ENCODE measurements around the gene ALK. TPM values are rescaled to one million over a fixed set of nuclear protein-coding genes. Genes with fewer than 3 reads are reported as not detected.

The ALK gene
- total RNA-seq, 1 donor from 2014 or later: not detected

- DNase-seq (no peak), ATAC-seq (no peak)
- intact Hi-C loops (cut with micrococcal nuclease): no loop called here
These were observed 531.2 kb downstream of the ALK start for GRCh38 chr2:29390136-29390535.

GRCh38 chr2:29389686-29390085 is 531.7 kb downstream of the ALK start:
- no peak for DNase-seq
- no peak for ATAC-seq
- intact Hi-C loops (cut with micrococcal nuclease): no loop called here

DNA sequence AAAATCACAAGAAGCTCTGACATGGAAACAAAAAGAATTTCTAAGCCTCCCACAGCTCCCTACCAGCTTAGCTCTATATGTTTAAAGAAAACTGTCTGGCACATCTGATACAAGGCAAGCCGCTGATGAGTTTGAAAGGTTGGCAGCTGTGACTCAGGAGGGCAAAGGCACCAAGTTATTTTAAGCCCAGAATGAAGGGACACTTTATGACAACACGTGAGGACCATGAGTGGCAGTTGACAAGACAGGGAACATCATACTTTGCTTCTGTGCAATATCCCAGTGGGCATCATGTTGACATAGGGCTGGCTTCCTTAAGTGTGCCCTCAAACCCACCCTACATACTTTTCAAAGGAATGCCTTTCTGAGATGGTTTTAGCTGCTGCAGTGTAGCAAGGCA is 533.3 kb downstream of the ALK start:
- ATAC-seq: peak; percentile 77
- no peak for DNase-seq
- intact Hi-C loops (cut with micrococcal nuclease): no loop called here

DNA sequence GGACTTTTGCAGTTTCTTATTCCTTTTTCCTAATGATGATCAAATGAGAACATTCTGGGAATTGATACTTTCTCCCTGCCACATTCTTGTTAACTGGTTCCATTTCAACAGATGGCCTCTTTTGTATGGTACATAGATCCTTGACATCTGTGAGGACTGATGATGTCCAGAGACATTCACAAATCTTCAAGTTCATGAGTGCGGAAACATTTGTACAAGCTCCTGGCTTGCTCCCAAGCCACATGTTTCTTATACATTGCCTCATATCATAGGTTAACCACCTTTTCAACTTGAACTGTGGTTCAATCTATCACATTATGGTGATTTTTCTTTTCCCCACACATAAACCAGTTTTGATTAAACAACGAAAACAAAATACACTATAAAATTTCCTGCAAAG is 538.9 kb downstream of the ALK start:
- intact Hi-C loops (cut with micrococcal nuclease): no loop called here
- ATAC-seq (no peak), DNase-seq (no peak)

- ATAC-seq: no peak
- no peak for DNase-seq
- intact Hi-C loops (cut with micrococcal nuclease): no loop called here
These were observed 543.6 kb downstream of the ALK start for GRCh38 chr2:29377788-29378187.

DNA sequence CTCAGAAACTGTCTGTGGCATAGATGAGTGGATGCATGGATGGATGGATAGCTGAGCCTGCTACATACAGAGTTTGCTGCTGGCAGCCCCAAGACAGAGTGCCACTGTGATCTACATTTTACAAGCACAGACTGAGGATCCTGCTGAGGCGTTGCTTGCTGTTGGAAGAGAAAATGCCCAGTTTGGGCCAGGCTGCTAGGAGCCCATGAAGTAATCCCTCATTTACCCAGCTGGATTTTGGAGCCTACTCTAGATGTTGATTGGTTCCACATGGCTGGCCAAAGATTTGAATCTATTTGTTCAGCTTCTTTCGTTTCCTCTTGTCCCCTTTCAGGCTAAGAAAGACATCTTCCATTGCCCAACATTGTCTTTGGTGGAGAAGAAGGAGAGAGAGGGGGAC is 544.8 kb downstream of the ALK start:
- intact Hi-C loops (cut with micrococcal nuclease): no loop called here
- ATAC-seq: no peak

DNA sequence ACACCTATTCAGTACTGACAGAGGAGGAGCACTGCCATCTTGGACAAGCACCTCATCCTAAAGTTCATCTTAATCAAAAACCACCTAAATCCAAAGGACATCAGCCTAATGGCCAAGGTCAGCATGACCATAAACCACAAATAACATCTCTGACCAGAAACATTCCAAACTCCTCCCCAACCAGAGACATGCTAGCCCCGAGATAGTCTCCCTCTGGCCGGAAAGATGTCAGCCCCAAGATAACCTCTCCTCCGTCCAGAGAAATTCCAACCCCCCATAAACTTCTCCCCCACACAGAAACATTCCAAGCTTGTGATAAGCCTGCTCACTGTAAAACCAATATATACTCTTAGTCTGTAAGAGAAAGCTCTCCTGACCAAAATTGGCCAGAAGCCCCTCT is 545.5 kb downstream of the ALK start:
- DNase-seq (no peak), ATAC-seq (no peak)
- intact Hi-C loops (cut with micrococcal nuclease): no loop called here

More for the DNA sequence above, 544.8 kb downstream of the ALK start:
- no peak for DNase-seq

DNA sequence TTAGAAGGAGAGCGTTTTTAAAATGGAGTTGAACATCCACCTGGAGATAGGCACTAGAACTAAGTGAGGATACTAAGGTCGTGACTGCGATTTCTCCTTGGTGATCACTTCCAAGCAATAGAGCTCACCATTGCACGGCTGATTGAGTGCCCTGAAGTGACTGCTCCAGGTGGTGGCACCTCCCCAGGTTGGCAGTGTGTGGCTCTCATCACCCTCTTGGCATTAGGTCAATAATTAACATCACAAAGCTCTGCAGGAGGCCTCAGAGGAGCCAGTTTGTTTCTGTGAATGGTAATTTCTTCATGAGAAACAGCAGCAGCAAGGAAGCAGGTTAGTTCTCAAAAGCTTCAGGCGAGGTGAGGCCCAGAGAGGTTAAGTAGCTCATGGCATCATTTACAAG is 546.6 kb downstream of the ALK start:
- no peak for DNase-seq
- no peak for ATAC-seq
- intact Hi-C loops (cut with micrococcal nuclease): no loop called here

- intact Hi-C loops (cut with micrococcal nuclease): no loop called here
- no peak for DNase-seq
- ATAC-seq: no peak
These were observed 547.5 kb downstream of the ALK start for GRCh38 chr2:29373870-29374269.

GRCh38 chr2:29372185-29372584 is 549.2 kb downstream of the ALK start:
- intact Hi-C loops (cut with micrococcal nuclease): no loop called here
- DNase-seq (no peak), ATAC-seq (no peak)

DNA sequence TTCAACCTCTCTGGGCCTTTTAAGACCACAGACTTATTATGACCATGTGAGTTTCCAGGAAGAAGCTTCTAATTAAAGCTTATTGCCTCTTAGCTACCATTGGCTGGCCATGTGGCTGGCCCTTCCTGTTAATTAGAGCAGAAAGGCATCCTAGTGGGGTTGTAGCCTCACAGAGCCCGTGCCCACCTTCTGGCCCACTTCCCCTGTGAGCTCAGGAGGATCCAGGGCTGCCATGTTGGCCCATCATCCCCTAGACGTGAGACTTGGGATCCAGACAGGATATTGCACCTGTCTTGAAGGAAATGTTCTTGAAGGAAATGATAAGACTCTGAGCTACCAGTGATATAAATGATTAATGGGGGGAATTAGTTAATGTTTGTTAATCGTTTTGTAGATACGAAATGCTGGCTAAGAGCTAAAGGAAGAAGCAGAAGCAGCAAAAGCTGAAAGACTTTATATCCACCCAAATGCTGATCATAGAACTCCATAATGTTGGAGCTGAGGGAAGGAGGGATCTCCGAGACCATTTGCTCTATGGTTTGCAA is 550.7 kb downstream of the ALK start:
- ATAC-seq: no peak
- no peak for DNase-seq
- intact Hi-C loops (cut with micrococcal nuclease): no loop called here

DNA sequence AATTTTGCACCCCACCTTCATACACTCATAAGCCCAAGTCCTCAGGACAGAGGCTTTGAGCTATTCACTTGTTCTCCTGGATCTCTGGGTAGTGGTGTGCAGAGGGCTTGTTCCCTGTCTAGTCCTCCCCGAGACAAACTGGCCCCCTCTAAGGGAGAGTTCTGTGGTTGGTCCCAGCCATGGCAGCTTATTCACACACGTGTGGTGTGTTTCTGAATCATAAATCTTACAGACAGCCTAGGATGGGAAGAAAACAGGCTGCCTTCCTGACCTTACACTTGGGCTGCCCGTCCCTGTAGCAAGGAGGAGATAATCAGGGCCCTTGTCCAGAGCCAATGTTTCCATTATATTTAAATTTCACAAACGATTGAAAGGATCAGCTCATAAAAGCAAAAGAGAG is 551.2 kb downstream of the ALK start:
- DNase-seq: no peak
- ATAC-seq: no peak
- intact Hi-C loops (cut with micrococcal nuclease): no loop called here

GRCh38 chr2:29368659-29369040 is 552.7 kb downstream of the ALK start:
- no peak for DNase-seq
- no peak for ATAC-seq
- intact Hi-C loops (cut with micrococcal nuclease): no loop called here

DNA sequence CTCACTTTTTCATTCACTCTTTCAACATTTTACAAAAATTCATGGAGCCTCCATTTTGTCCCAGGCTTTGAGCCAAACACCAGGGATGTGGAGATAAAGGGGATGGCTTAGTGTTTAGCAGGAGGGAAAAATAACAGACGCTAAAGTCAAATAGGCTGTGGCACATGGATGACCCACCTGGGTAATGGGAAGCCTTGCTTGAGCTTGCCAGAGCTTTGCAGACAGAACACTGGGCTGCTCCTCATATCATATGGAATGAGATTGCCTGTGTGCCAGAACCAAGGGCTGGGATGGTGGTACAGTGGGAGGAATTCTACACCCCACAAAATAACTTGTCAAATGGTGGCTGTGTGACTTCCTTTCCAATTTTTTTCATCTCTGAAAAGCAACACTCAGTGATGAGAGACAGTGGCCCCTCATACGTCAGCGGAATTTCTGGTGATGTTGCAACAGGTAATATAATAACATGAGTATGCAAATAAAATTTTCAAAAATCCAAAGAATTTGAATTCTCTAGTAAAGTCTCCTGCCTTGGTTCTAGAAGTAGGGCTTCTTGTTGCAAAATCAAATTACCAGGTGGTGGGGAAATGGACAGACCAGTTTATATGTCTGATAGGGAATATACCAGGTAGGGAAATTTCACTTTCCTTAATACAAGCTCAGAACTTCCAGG is 553.3 kb downstream of the ALK start:
- no peak for DNase-seq
- intact Hi-C loops (cut with micrococcal nuclease): no loop called here
- no peak for ATAC-seq

DNA sequence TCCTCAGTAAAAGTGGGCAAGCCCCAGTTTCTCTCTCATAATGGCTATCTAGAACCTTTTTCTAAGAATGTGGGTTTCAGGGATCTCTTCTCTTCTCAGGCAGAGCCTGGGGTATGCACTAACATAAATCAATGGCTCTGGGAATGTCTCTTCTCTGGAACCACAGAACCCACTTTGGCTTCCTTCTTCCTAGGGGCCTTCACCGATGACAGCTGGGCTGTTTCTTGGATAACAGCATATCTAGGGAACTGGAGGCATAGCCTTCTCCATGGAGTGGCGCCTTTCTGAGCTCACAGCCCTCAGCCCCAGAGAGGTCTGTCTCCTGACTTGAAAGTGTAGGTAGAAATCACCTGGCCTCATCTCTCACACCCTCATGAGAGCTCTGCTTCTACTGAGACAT is 558.3 kb downstream of the ALK start:
- ATAC-seq (no peak), DNase-seq (no peak)
- intact Hi-C loops (cut with micrococcal nuclease): no loop called here

DNA sequence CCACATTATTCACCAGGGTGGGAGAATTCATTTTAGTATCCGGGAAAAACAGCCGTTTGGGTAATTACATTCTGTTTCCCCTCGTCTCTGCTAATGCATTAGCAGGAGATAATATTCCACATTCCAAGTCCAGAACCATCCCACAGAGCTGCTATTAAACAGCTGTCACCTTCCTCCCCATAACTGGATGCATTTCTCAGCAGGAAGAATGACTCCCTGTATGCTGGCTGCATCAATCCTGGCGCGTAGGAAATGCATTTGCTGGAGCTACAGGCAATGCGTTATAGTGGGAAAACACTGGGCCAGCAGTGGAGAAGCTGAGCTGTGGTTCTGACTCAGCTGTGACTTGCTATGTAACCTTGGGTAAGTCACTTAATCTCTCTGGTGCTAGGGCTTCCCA is 560.2 kb downstream of the ALK start:
- DNase-seq (no peak), ATAC-seq (no peak)

GRCh38 chr2:29360016-29360784 is 561.2 kb downstream of the ALK start:
- DNase-seq: no peak
- ATAC-seq: no peak
- intact Hi-C loops (cut with micrococcal nuclease): no loop called here

More for the DNA sequence above, 560.2 kb downstream of the ALK start:
- intact Hi-C loops (cut with micrococcal nuclease): no loop called here

DNA sequence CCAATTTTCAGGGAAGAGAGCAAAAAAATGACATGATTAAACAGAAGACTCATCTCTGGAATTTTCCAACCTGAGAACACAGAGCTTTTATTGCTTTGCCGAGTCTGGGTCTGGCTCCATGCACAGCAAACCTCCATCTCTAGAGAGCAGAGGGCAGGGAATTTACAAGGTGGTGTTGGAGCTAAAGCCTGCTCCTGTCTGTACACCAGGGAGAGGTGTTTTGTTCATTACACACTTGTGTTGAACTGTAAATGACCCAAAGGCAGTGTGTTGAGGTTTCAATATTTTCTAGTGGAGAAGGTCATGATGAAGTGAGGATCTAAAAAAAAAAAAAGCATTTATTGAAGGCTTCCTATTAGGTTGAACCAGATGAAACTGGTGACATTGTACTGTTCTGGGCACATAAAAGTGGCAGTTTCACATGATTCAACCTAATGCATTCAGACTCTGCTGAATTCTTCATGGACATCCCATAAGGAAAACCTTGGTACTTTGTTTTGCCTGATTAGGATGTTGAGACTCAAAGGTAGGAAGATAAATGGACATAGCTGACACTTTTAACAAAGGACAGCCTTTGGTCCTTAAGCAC is 567.9 kb downstream of the ALK start:
- DNase-seq (no peak), ATAC-seq (no peak)
- intact Hi-C loops (cut with micrococcal nuclease): no loop called here

- intact Hi-C loops (cut with micrococcal nuclease): no loop called here
- ATAC-seq (no peak), DNase-seq (no peak)
These were observed 569.3 kb downstream of the ALK start for GRCh38 chr2:29351916-29352591.

GRCh38 chr2:29351248-29351647 is 570.1 kb downstream of the ALK start:
- DNase-seq (no peak), ATAC-seq (no peak)
- intact Hi-C loops (cut with micrococcal nuclease): no loop called here

Measured in left ventricle myocardium superior (tissue), 1 donor.